GM23338 (cell line): ENCODE data around the gene TBL3. TPM values are rescaled to one million over a fixed set of nuclear protein-coding genes. Genes with fewer than 3 reads are reported as not detected.
A peak's percentile ranks its signal among the peaks of the same experiment; 100 is the strongest.
"Not testable (repeated sequence)": the region's sequence is repeated elsewhere in the genome, so short reads cannot be mapped to it uniquely, and the experiment has no call there.

Source experiments
- ATAC-seq: fragments of 200-7000 bp; cut with Tn5 transposase; 3 replicates; pipeline ENCODE4 v1.9.1; 2020
- DNase-seq: peaks from one replicate; pipeline ENCODE4 v3.0.0-alpha.2; 2015; ENCODE audit warnings: low spot score
- H2AFZ ChIP-seq: fragments of 200-600 bp; sonication (generic); 2 replicates; pipeline ENCODE4 v1.8.0; 2016; ENCODE audit warnings: antibody characterized with exemption, mild to moderate bottlenecking, moderate library complexity
- H3F3A ChIP-seq: fragments of 200-600 bp; sonication (generic); replicated peaks from 2 replicates; pipeline ENCODE4 v1.8.0; 2017; ENCODE audit warnings: antibody characterized with exemption, mixed run types, low read depth
- H3K27ac ChIP-seq: fragments of 200-600 bp; sonication (generic); 2 replicates; pipeline ENCODE4 v1.6.1; 2016; ENCODE audit warnings: low read depth
- H3K27me3 ChIP-seq: fragments of 200-600 bp; sonication (generic); 2 replicates; pipeline ENCODE4 v1.8.0; 2016; ENCODE audit warnings: mild to moderate bottlenecking, mixed run types, moderate library complexity; ENCODE audit not compliant: insufficient read depth
- H3K36me3 ChIP-seq: fragments of 200-600 bp; sonication (generic); 2 replicates; pipeline ENCODE4 v1.8.0; 2016; ENCODE audit warnings: mild to moderate bottlenecking; ENCODE audit not compliant: insufficient read depth
- H3K4me1 ChIP-seq: fragments of 200-600 bp; sonication (generic); 2 replicates; pipeline ENCODE4 v1.8.0; 2016; ENCODE audit warnings: mild to moderate bottlenecking, moderate library complexity; ENCODE audit not compliant: insufficient read depth
- H3K4me2 ChIP-seq: fragments of 200-600 bp; sonication (generic); 2 replicates; pipeline ENCODE4 v1.7.1; 2017; ENCODE audit warnings: mixed run types
- H3K4me3 ChIP-seq: fragments of 200-600 bp; sonication (generic); 2 replicates; pipeline ENCODE4 v1.6.1; 2016; ENCODE audit warnings: mixed run types
- H3K79me2 ChIP-seq: fragments of 200-600 bp; sonication (generic); replicated peaks from 2 replicates; pipeline ENCODE4 v1.8.0; 2017; ENCODE audit warnings: mild to moderate bottlenecking; ENCODE audit not compliant: insufficient read depth
- H3K9me2 ChIP-seq: fragments of 200-600 bp; sonication (generic); 2 replicates; pipeline ENCODE4 v1.8.0; 2017; ENCODE audit not compliant: insufficient read depth
- H4K20me1 ChIP-seq: fragments of 200-600 bp; sonication (generic); replicated peaks from 2 replicates; pipeline ENCODE4 v1.8.0; 2017; ENCODE audit warnings: mild to moderate bottlenecking; ENCODE audit not compliant: insufficient read depth
- H3K27ac Mint-ChIP-seq: 2 replicates; pipeline ENCODE4 v1.8.0; 2020; ENCODE audit warnings: inconsistent platforms, mild to moderate bottlenecking, moderate library complexity, mixed read lengths
- H3K27me3 Mint-ChIP-seq: 3 replicates; pipeline ENCODE4 v1.8.0; 2022; ENCODE audit warnings: low read depth, mild to moderate bottlenecking, moderate library complexity, mixed read lengths, inconsistent platforms; ENCODE audit not compliant: insufficient read depth, poor library complexity
- H3K36me3 Mint-ChIP-seq: 3 replicates; pipeline ENCODE4 v1.8.0; 2021; ENCODE audit warnings: low read depth, mild to moderate bottlenecking, inconsistent platforms, moderate library complexity, mixed read lengths
- H3K4me1 Mint-ChIP-seq: 3 replicates; pipeline ENCODE4 v1.8.0; 2020; ENCODE audit warnings: mild to moderate bottlenecking, inconsistent platforms, mixed read lengths
- H3K4me3 Mint-ChIP-seq: 3 replicates; pipeline ENCODE4 v1.8.0; 2021; ENCODE audit warnings: moderate library complexity, mild to moderate bottlenecking, inconsistent platforms, mixed read lengths
- H3K9me3 Mint-ChIP-seq: 3 replicates; pipeline ENCODE4 v1.8.0; 2020; ENCODE audit warnings: moderate library complexity, mild to moderate bottlenecking, inconsistent platforms, mixed read lengths
- CREB1 ChIP-seq: fragments of 250-450 bp; sonication (Bioruptor Pico); IDR thresholded peaks from 2 replicates; pipeline ENCODE4 v1.5.0; 2020; ENCODE audit warnings: low read depth, mild to moderate bottlenecking, moderate library complexity
- ETS1 ChIP-seq: IDR thresholded peaks from 2 replicates; pipeline ENCODE4 v1.6.1; 2016; ENCODE audit warnings: antibody characterized with exemption
- EZH2 ChIP-seq: fragments of 200-600 bp; sonication (generic); IDR thresholded peaks from one replicate; pipeline ENCODE4 v1.8.0; 2017; ENCODE audit warnings: antibody characterized with exemption, mild to moderate bottlenecking, low read depth; ENCODE audit not compliant: unreplicated experiment
- EZH2phosphoT487 ChIP-seq: fragments of 200-600 bp; sonication (generic); IDR thresholded peaks from one replicate; pipeline ENCODE4 v1.8.1; 2018; ENCODE audit warnings: antibody characterized with exemption; ENCODE audit not compliant: unreplicated experiment
- JUNB ChIP-seq: IDR thresholded peaks from one replicate; pipeline ENCODE4 v1.6.1; 2016; ENCODE audit warnings: antibody characterized with exemption; ENCODE audit not compliant: unreplicated experiment
- NANOG ChIP-seq: IDR thresholded peaks from 2 replicates; pipeline ENCODE4 v1.6.1; 2016; ENCODE audit warnings: antibody characterized with exemption, borderline replicate concordance
- POLR2AphosphoS5 ChIP-seq: IDR thresholded peaks from 2 replicates; pipeline ENCODE4 v1.6.1; 2016; ENCODE audit warnings: antibody characterized with exemption, low read depth
- REST ChIP-seq: IDR thresholded peaks from one replicate; pipeline ENCODE4 v1.6.1; 2018; ENCODE audit warnings: antibody characterized with exemption; ENCODE audit not compliant: unreplicated experiment
- STAT1 ChIP-seq: IDR thresholded peaks from one replicate; pipeline ENCODE4 v1.6.1; 2016; ENCODE audit warnings: antibody characterized with exemption; ENCODE audit not compliant: unreplicated experiment
- ZNF114 ChIP-seq: fragments of 250-450 bp; sonication (Bioruptor Pico); IDR thresholded peaks from 2 replicates; pipeline ENCODE4 v1.5.0; 2020; ENCODE audit warnings: mild to moderate bottlenecking, moderate library complexity
- ZNF331 ChIP-seq: fragments of 250-450 bp; sonication (Bioruptor Pico); IDR thresholded peaks from 2 replicates; pipeline ENCODE4 v1.5.0; 2020; ENCODE audit warnings: low read depth, mild to moderate bottlenecking, moderate library complexity
- ZNF462 ChIP-seq: fragments of 250-450 bp; sonication (Bioruptor Pico); IDR thresholded peaks from 2 replicates; pipeline ENCODE4 v1.5.0; 2020; ENCODE audit warnings: mild to moderate bottlenecking, moderate library complexity
- polyA plus RNA-seq: library from polyadenylated mRNA; unstranded; fragments of >200 nt; fragmentation: Nextera tagmentation; extraction: Ambion mirVana; gene quantifications from 2 replicates; pipeline ENCODE4 v1.2.1, GENCODE V29; 2016
- total RNA-seq: library from RNA; depleted of rRNA; stranded (reverse); fragments of >200 nt; shearing (Covaris generic); gene quantifications from 2 replicates; pipeline ENCODE4 v1.2.3, GENCODE V29; 2014

The TBL3 gene
- total and polyA plus RNA-seq, 2 experiments from 2014 or later = 67.0 to 157 TPM

GRCh38 chr16:1958143-1958491 is 13.7 kb upstream of the TBL3 start:
- ATAC-seq, H3K4me3 Mint-ChIP-seq, H3K27ac ChIP-seq, DNase-seq, H3K27ac Mint-ChIP-seq, H3K9me2 ChIP-seq, H3K27me3 ChIP-seq, H3K9me3 Mint-ChIP-seq: not testable (repeated sequence)
- Mint-ChIP-seq H3K27me3 (peaks cover 41% of the 10 kb centered on the region), H3K4me1 (peaks cover 27% of the 10 kb centered on the region), H3K36me3 (peaks cover 29% of the 10 kb centered on the region)
- peak overlapping the region; percentile 97; the same call in 1 of the 2 replicates for H2AFZ ChIP-seq
- H3K36me3 ChIP-seq = peaks cover 14% of the 10 kb centered on the region
- peaks cover 14% of the 10 kb centered on the region for H4K20me1 ChIP-seq
- H3K4me1 ChIP-seq = peaks cover 26% of the 10 kb centered on the region; the same call in 1 of the 2 replicates
- peak overlapping the region; percentile 89; the same call in 1 of the 2 replicates for H3K4me3 ChIP-seq
- peaks cover 38% of the 10 kb centered on the region for H3F3A ChIP-seq
- H3K4me2 ChIP-seq = peak overlapping the region; percentile 91; the same call in 1 of the 2 replicates
- H3K79me2 ChIP-seq = peaks cover 18% of the 10 kb centered on the region

- DNase-seq = no peak
- H3K9me3 Mint-ChIP-seq = peaks cover 5% of the 10 kb centered on the region; the same call in 2 of the 3 replicates
- peaks cover 36% of the 10 kb centered on the region for H3K36me3 Mint-ChIP-seq
- no peaks in the 10 kb centered on the region for H3K27me3 ChIP-seq
- peaks cover 21% of the 10 kb centered on the region for H4K20me1 ChIP-seq
- H3K4me3 ChIP-seq = peak overlapping the region; percentile 89
- H3K4me1 Mint-ChIP-seq = peaks cover 32% of the 10 kb centered on the region
- peaks cover 45% of the 10 kb centered on the region for H3F3A ChIP-seq
- H3K27ac ChIP-seq = no peak overlapping the region
- peak overlapping the region; percentile 97 for H2AFZ ChIP-seq
- H3K4me3 Mint-ChIP-seq = peak overlapping the region; percentile 92
- H3K27ac Mint-ChIP-seq = no peak overlapping the region
- peak; percentile 1 for ATAC-seq
- H3K36me3 ChIP-seq = peaks cover 20% of the 10 kb centered on the region
- H3K79me2 ChIP-seq = peaks cover 25% of the 10 kb centered on the region
- no peaks in the 10 kb centered on the region for H3K9me2 ChIP-seq
- H3K4me1 ChIP-seq = peaks cover 32% of the 10 kb centered on the region; the same call in 1 of the 2 replicates
- peak overlapping the region; percentile 91 for H3K4me2 ChIP-seq
- peaks cover 47% of the 10 kb centered on the region for H3K27me3 Mint-ChIP-seq
- TF ChIP-seq ZNF114 (CRISPR knock-in tag) = no peak
- no peak for TF ChIP-seq EZH2
- no peak for TF ChIP-seq POLR2AphosphoS5
- TF ChIP-seq ZNF331 = no peak
- TF ChIP-seq REST = no peak
- TF ChIP-seq ETS1 = no peak
- no peak for TF ChIP-seq EZH2phosphoT487
- no peak for TF ChIP-seq NANOG
- TF ChIP-seq STAT1 = no peak
- TF ChIP-seq JUNB = no peak
- no peak for TF ChIP-seq ZNF462
- TF ChIP-seq CREB1 (CRISPR knock-in tag) = no peak
Measured at GRCh38 chr16:1958715-1959268, 13.1 kb upstream of the TBL3 start.
